ENCODE data around the gene ABCA10. TPM values are rescaled to one million over a fixed set of nuclear protein-coding genes. Genes with fewer than 3 reads are reported as not detected.

Gene ABCA10
- total and polyA plus RNA-seq, 2 of the 13 experiments (the other 11 are each of a cell fraction or from before 2014, with no cell fraction given) = 0.02 to 0.08 TPM

DNA sequence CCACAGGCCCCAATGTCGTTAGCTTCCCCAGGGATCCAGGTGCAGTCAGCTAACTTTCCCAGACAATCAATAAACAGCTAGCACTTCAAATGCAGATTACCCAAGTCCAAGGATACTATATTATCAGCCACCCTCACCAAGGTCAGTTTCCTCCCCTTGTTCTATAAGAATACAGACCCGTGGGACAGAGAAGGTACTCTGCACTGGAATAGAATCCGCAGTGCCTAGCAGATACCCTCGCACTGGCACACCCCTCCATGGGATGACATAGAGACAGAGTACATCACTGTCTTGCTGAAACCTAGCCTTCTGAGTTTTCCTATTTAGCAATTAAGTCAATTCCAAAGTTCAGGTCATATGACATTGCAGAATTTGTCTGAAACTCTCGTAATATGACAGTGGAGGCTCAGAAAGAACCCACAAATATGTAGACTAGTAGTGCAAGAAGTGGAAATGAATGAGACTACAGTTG is 40.0 kb upstream of the ABCA10 start (continued):
- TF ChIP-seq NAIF1 (CRISPR knock-in tag; IDR thresholded peaks at IDR 0.05; ENCODE audit: borderline replicate concordance) (no peak), TCF12 (IDR thresholded peaks at IDR 0.05) (no peak), TCF12 (CRISPR knock-in tag; IDR thresholded peaks at IDR 0.05) (no peak), ELF1 (CRISPR knock-in tag; IDR thresholded peaks at IDR 0.05) (no peak; the same call in 1 of the 2 replicates), TCF7 (IDR thresholded peaks at IDR 0.05; ENCODE audit: low read depth) (peak; percentile 26; the same call in 1 of the 2 replicates), HNRNPLL (IDR thresholded peaks at IDR 0.05; ENCODE audit: low read depth, low read length, poor library complexity, severe bottlenecking) (no peak), FOXA3 (CRISPR knock-in tag; IDR thresholded peaks at IDR 0.05) (peak; percentile 87; the same call in 1 of the 2 replicates), MYNN (CRISPR knock-in tag; IDR thresholded peaks at IDR 0.05; ENCODE audit: low read depth) (no peak), TAF1 (CRISPR knock-in tag; IDR thresholded peaks at IDR 0.05) (no peak), SRY (CRISPR knock-in tag; IDR thresholded peaks at IDR 0.05) (no peak), MATR3 (CRISPR knock-in tag; IDR thresholded peaks at IDR 0.05) (no peak), SP5 (CRISPR knock-in tag; IDR thresholded peaks at IDR 0.05; ENCODE audit: borderline replicate concordance, low read depth) (no peak), ZNF484 (CRISPR knock-in tag; IDR thresholded peaks at IDR 0.05; ENCODE audit: borderline replicate concordance, low read depth) (no peak), ZKSCAN1 (IDR thresholded peaks at IDR 0.05; ENCODE audit: low read length) (no peak), SMARCC2 (IDR thresholded peaks at IDR 0.05) (no peak), ZNF432 (CRISPR knock-in tag; IDR thresholded peaks at IDR 0.05; ENCODE audit: borderline replicate concordance) (no peak), ZNF746 (CRISPR knock-in tag; IDR thresholded peaks at IDR 0.05) (no peak), ZNF564 (CRISPR knock-in tag; IDR thresholded peaks at IDR 0.05) (no peak), SAP130 (CRISPR knock-in tag; IDR thresholded peaks at IDR 0.05; ENCODE audit: low read depth) (peak; percentile 72), KAT2B (IDR thresholded peaks at IDR 0.05; ENCODE audit: borderline replicate concordance, low read depth, low read length) (no peak), POGZ (CRISPR knock-in tag; IDR thresholded peaks at IDR 0.05) (peak; percentile 74), ZNF446 (CRISPR knock-in tag; IDR thresholded peaks at IDR 0.05) (no peak), ZNF460 (CRISPR knock-in tag; IDR thresholded peaks at IDR 0.05; ENCODE audit: borderline replicate concordance) (no peak)
- TF ChIP-seq, protein P1, sequence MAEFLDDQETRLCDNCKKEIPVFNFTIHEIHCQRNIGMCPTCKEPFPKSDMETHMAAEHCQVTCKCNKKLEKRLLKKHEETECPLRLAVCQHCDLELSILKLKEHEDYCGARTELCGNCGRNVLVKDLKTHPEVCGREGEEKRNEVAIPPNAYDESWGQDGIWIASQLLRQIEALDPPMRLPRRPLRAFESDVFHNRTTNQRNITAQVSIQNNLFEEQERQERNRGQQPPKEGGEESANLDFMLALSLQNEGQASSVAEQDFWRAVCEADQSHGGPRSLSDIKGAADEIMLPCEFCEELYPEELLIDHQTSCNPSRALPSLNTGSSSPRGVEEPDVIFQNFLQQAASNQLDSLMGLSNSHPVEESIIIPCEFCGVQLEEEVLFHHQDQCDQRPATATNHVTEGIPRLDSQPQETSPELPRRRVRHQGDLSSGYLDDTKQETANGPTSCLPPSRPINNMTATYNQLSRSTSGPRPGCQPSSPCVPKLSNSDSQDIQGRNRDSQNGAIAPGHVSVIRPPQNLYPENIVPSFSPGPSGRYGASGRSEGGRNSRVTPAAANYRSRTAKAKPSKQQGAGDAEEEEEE (CRISPR knock-in tag; IDR thresholded peaks at IDR 0.05; ENCODE audit: borderline replicate concordance) = no peak
- TF ChIP-seq, protein P2, sequence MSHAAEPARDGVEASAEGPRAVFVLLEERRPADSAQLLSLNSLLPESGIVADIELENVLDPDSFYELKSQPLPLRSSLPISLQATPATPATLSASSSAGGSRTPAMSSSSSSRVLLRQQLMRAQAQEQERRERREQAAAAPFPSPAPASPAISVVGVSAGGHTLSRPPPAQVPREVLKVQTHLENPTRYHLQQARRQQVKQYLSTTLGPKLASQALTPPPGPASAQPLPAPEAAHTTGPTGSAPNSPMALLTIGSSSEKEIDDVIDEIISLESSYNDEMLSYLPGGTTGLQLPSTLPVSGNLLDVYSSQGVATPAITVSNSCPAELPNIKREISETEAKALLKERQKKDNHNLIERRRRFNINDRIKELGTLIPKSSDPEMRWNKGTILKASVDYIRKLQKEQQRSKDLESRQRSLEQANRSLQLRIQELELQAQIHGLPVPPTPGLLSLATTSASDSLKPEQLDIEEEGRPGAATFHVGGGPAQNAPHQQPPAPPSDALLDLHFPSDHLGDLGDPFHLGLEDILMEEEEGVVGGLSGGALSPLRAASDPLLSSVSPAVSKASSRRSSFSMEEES (CRISPR knock-in tag; IDR thresholded peaks at IDR 0.05) = peak; percentile 87
- TF ChIP-seq, protein P3, sequence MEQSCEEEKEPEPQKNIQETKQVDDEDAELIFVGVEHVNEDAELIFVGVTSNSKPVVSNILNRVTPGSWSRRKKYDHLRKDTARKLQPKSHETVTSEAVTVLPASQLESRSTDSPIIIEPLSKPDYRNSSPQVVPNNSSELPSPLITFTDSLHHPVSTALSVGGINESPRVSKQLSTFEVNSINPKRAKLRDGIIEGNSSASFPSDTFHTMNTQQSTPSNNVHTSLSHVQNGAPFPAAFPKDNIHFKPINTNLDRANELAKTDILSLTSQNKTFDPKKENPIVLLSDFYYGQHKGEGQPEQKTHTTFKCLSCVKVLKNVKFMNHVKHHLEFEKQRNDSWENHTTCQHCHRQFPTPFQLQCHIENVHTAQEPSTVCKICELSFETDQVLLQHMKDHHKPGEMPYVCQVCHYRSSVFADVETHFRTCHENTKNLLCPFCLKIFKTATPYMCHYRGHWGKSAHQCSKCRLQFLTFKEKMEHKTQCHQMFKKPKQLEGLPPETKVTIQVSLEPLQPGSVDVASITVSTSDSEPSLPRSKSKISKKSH (CRISPR knock-in tag; IDR thresholded peaks at IDR 0.05; ENCODE audit: borderline replicate concordance) = no peak
- TF ChIP-seq, protein P4, sequence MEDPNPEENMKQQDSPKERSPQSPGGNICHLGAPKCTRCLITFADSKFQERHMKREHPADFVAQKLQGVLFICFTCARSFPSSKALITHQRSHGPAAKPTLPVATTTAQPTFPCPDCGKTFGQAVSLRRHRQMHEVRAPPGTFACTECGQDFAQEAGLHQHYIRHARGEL (CRISPR knock-in tag; IDR thresholded peaks at IDR 0.05) = no peak
